Kidney tubule cell (primary cell): ENCODE results near the gene KPNA3.
A peak's percentile ranks its signal among the peaks of the same experiment; 100 is the strongest.

Experiments used
- DNase-seq: peaks from one replicate; pipeline ENCODE4 v3.0.0-alpha.2; 2018; ENCODE audit warnings: low spot score

KPNA3 gene

GRCh38 chr13:49676581-49677298 is 115.7 kb downstream of the KPNA3 start:
- no peak for DNase-seq

GRCh38 chr13:49670828-49671227 is 121.7 kb downstream of the KPNA3 start:
- DNase-seq = no peak

- DNase-seq = peak; percentile 68
These were observed 122.7 kb downstream of the KPNA3 start for GRCh38 chr13:49669735-49670309.

GRCh38 chr13:49667773-49668172 is 124.7 kb downstream of the KPNA3 start:
- DNase-seq = no peak

GRCh38 chr13:49664606-49665005 is 127.9 kb downstream of the KPNA3 start:
- no peak for DNase-seq

- no peak for DNase-seq
These were observed 135.2 kb downstream of the KPNA3 start for GRCh38 chr13:49657241-49657641.

GRCh38 chr13:49655906-49656305 is 136.6 kb downstream of the KPNA3 start:
- DNase-seq = peak; percentile 10

GRCh38 chr13:49654011-49654410 is 138.5 kb downstream of the KPNA3 start:
- DNase-seq = no peak

- DNase-seq = no peak
These were observed 139.0 kb downstream of the KPNA3 start for GRCh38 chr13:49653478-49653877.

GRCh38 chr13:49652355-49653305 is 139.9 kb downstream of the KPNA3 start:
- peak; percentile 50 for DNase-seq

- DNase-seq = no peak
These were observed 140.7 kb downstream of the KPNA3 start for GRCh38 chr13:49651570-49652354.

GRCh38 chr13:49649963-49650312 is 142.5 kb downstream of the KPNA3 start:
- no peak for DNase-seq
